ENCODE data around the gene TCF12.

- no peak for TF ChIP-seq SUZ12 (IDR thresholded peaks at IDR 0.05; ENCODE audit: extremely low read depth, insufficient read depth, insufficient read length)
- no peak for TF ChIP-seq ZNF274 (IDR thresholded peaks at IDR 0.05; ENCODE audit: low read depth, low read length)
These were observed 368.1 kb downstream of the TCF12 start for GRCh38 chr15:57286446-57287122.
